Suppressor macrophage treated with lipopolysaccharide for 4 hours (primary cell): ENCODE data around the gene CYP21A2.

Experiments
- DNase-seq: peaks from one replicate; pipeline ENCODE4 v3.0.0-alpha.2; 2020

The CYP21A2 gene

GRCh38 chr6:32084780-32085179 is 46.6 kb downstream of the CYP21A2 start:
- no peak for DNase-seq

GRCh38 chr6:32085759-32086459 is 47.7 kb downstream of the CYP21A2 start:
- DNase-seq, result no peak

- peak; percentile 55 for DNase-seq
Measured at GRCh38 chr6:32086661-32087573, 48.7 kb downstream of the CYP21A2 start.

- peak; percentile 44 for DNase-seq
Measured at GRCh38 chr6:32087574-32088486, 49.6 kb downstream of the CYP21A2 start.

GRCh38 chr6:32088487-32089049 is 50.4 kb downstream of the CYP21A2 start:
- DNase-seq, result no peak

- no peak for DNase-seq
Measured at GRCh38 chr6:32089082-32089828, 51.0 kb downstream of the CYP21A2 start.
